GM12878 (cell line): ENCODE data around the gene TUT4. TPM values are rescaled to one million over a fixed set of nuclear protein-coding genes. Genes with fewer than 3 reads are reported as not detected.

Experiments used
- ATAC-seq: fragments of 200-7000 bp; cut with Tn5 transposase; 3 replicates; pipeline ENCODE4 v1.9.1; 2020; ENCODE audit warnings: mild to moderate bottlenecking, moderate library complexity
- BruUV-seq: library from RNA; stranded (reverse); fragments of 400-500 nt; replicated peaks from 2 replicates; lab custom pipeline; 2021; lab: Mats Ljungman, UMichigan
- CTCF ChIA-PET: fragments of 300-600 bp; sonication (Branson Sonifier 250); formaldehyde crosslinking; extraction: SDS; loops from one replicate; lab custom pipeline; 2021; ENCODE audit warnings: inconsistent platforms; lab: Yijun Ruan, JAX
- POLR2A ChIA-PET: fragments of 350-600 bp; formaldehyde crosslinking; extraction: SDS; loops from one replicate; lab custom pipeline; 2021; ENCODE audit warnings: inconsistent platforms; lab: Charles Lee
- RAD21 ChIA-PET: fragments of 300-600 bp; sonication (Branson Sonifier 250); formaldehyde crosslinking; loops from one replicate; lab custom pipeline; 2023; ENCODE audit warnings: antibody characterized with exemption; ENCODE audit not compliant: unreplicated experiment; lab: Charles Lee
- SMC1A ChIA-PET: fragments of 300-600 bp; sonication (Branson Sonifier 250); formaldehyde crosslinking; loops from one replicate; lab custom pipeline; 2023; ENCODE audit not compliant: unreplicated experiment, uncharacterized antibody; lab: Charles Lee
- DNase-seq: peaks from one replicate; pipeline ENCODE4 v3.0.0-alpha.2; 2011; ENCODE audit warnings: low read depth, low spot score
- FAIRE-seq: peaks from 3 replicates; lab custom pipeline; 2011; peaks lifted over from hg19 to GRCh38; lab: Jason Lieb, UNC
- H2AFZ ChIP-seq: 2 replicates; pipeline ENCODE4 v1.6.0; 2011; ENCODE audit warnings: low read depth, low read length, control low read depth; ENCODE audit not compliant: control insufficient read depth
- H3K27ac ChIP-seq: 2 replicates; pipeline ENCODE4 v1.5.1; 2011; ENCODE audit warnings: control low read depth; ENCODE audit not compliant: control insufficient read depth, insufficient read depth
- H3K27me3 ChIP-seq, 2 experiments: replicated peaks in 1 of 2; 2 replicates each; pipeline versions ENCODE4 v1.6.0 to v1.6.1; 2011; ENCODE audit warnings: low read length in 1 of 2; ENCODE audit not compliant: control insufficient read depth in 2 of 2, insufficient read depth in 2 of 2
- H3K36me3 ChIP-seq, 2 experiments: 2 replicates each; pipeline ENCODE4 v1.5.1; 2011; ENCODE audit warnings: low read length in 1 of 2; ENCODE audit not compliant: control insufficient read depth in 2 of 2, insufficient read depth in 2 of 2
- H3K4me1 ChIP-seq: 2 replicates; pipeline ENCODE4 v1.6.1; 2011; ENCODE audit warnings: mild to moderate bottlenecking, low read length, moderate library complexity, mixed read lengths; ENCODE audit not compliant: control insufficient read depth, insufficient read depth
- H3K4me2 ChIP-seq: 2 replicates; pipeline ENCODE4 v1.6.0; 2011; ENCODE audit warnings: control low read depth; ENCODE audit not compliant: control insufficient read depth, insufficient read depth
- H3K4me3 ChIP-seq: fragments of 200-600 bp; sonication (generic); 2 replicates; pipeline ENCODE4 v1.5.1; 2016
- H3K79me2 ChIP-seq: 2 replicates; pipeline ENCODE4 v1.6.0; 2011; ENCODE audit warnings: low read length; ENCODE audit not compliant: control insufficient read depth, insufficient read depth
- H3K9ac ChIP-seq: 2 replicates; pipeline ENCODE4 v1.8.0; 2011; ENCODE audit warnings: low read length, control low read depth, mixed read lengths; ENCODE audit not compliant: control insufficient read depth, insufficient read depth
- H3K9me3 ChIP-seq: replicated peaks from 3 replicates; pipeline ENCODE4 v1.5.1; 2011; ENCODE audit warnings: mild to moderate bottlenecking, low read length; ENCODE audit not compliant: control insufficient read depth, insufficient read depth
- H4K20me1 ChIP-seq: 2 replicates; pipeline ENCODE4 v1.6.0; 2011; ENCODE audit not compliant: control insufficient read depth, insufficient read depth
- BHLHE40 ChIP-seq, 2 experiments: fragments of 450-650 bp in 1 of 2; IDR thresholded peaks; 2 replicates each; pipeline ENCODE4 v1.6.1; 2011 to 2017; ENCODE audit warnings: low read depth in 2 of 2, borderline replicate concordance in 1 of 2, improper control_type of control experiment in 1 of 2, low read length in 1 of 2, mild to moderate bottlenecking in 1 of 2
- MEF2B ChIP-seq: fragments of 450-650 bp; IDR thresholded peaks from 2 replicates; pipeline ENCODE4 v1.6.1; 2018; ENCODE audit warnings: mild to moderate bottlenecking, moderate library complexity; ENCODE audit not compliant: partially characterized antibody, poor library complexity, severe bottlenecking
- MYB ChIP-seq: fragments of 150-350 bp; IDR thresholded peaks from 2 replicates; pipeline ENCODE4 v1.6.1; 2014; ENCODE audit warnings: mild to moderate bottlenecking, low read depth, low read length, borderline replicate concordance
- WGBS: methylation state at CpG from one replicate; pipeline ENCODE4 v1.1.6; 2016; ENCODE audit warnings: low lambda C conversion rate; ENCODE audit not compliant: insufficient replicate concordance, insufficient coverage; ENCODE audit errors: missing lambda C conversion rate; 5-methylcytosine and 5-hydroxymethylcytosine counted together
- in situ Hi-C: fragments of 300-500 bp; cut with MboI; formaldehyde crosslinking; loops from 9 replicates; pipeline ENCODE4 v1.14.3; 2018; ENCODE audit warnings: mixed read lengths
- intact Hi-C: fragments of 100-400 bp; cut with micrococcal nuclease; formaldehyde crosslinking; loops from one replicate; pipeline ENCODE4 v1.14.2; 2022; ENCODE audit not compliant: unreplicated experiment
- polyA plus RNA-seq, 11 experiments: library from polyadenylated mRNA; depleted of rRNA in 4 of 11; unstranded in 6 of 11; stranded (reverse) in 5 of 11; fragments of >200 nt; fragmentation: Nextera tagmentation in 4 of 11; fragmentation: Illumina TruSeq in 1 of 11; extraction: Ambion mirVana in 4 of 11; extraction: Trizol in 1 of 11; gene quantifications; 1 replicate in 1 of 11; 2 replicates in 10 of 11; pipeline versions ENCODE4 v1.2.1 to v1.2.3, GENCODE V29; 2011 to 2016; ENCODE audit warnings: inconsistent platforms in 2 of 11, missing spikeins in 2 of 11, low read depth in 1 of 11
- total RNA-seq, 4 experiments: library from RNA; depleted of rRNA in 3 of 4; stranded (reverse); fragments of >200 nt in 3 of 4; fragmentation: Illumina TruSeq in 1 of 4; extraction: Trizol in 1 of 4; gene quantifications; 2 replicates each; pipeline versions ENCODE4 v1.2.1 to v1.2.3, GENCODE V29; 2013 to 2021
- TF ChIP-seq, protein P1 (sequence below): fragments of 450-650 bp; conservative IDR thresholded peaks from 2 replicates; pipeline ENCODE4 v1.6.1; 2017; ENCODE audit warnings: mild to moderate bottlenecking, moderate library complexity
- TF ChIP-seq, protein P2 (sequence below): fragments of 450-650 bp; IDR thresholded peaks from 2 replicates; pipeline ENCODE4 v1.6.1; 2016; ENCODE audit warnings: mild to moderate bottlenecking, moderate library complexity, borderline replicate concordance
- TF ChIP-seq, protein P3 (sequence below): fragments of 150-350 bp; IDR thresholded peaks from 2 replicates; pipeline ENCODE4 v1.6.1; 2016; ENCODE audit warnings: low read depth, low read length

The TUT4 gene
- total and polyA plus RNA-seq, 10 of the 15 experiments (the other 5 are each of a cell fraction or from before 2014, with no cell fraction given): 9.4 to 40.7 (median 27.6) TPM

DNA sequence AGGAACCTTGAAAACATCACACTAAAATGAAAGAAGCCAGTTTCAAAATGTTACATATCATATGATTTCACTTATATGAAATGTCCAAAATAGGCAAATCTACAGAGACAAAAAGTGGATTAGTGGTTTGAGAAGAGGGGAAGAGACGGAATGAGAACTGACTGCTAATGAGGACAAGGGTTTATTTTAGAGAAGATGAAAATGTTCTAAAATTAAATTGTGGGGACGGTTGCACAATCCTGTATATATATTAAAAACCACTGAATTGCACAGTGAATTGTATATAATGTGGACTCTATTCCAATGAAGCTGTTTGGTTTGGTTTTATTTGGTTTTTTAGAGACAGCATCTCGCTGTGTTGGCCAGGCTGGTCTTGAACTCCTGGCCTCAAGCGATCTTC, 112.9 kb downstream of the TUT4 start:
- ChIA-PET POLR2A (interaction anchor here (0.7 kb wide), 1 partner anchor 14 kb away, joined by 5 read pairs; no protein-coding TSS in a partner anchor), CTCF (no interaction called here), RAD21 (no interaction called here), SMC1A (no interaction called here)
- Histone ChIP-seq H3K4me2 (no peak overlapping the region), H3K9ac (no peak overlapping the region), H3K4me3 (no peak overlapping the region), H3K27ac (no peak overlapping the region), H4K20me1 (no peaks in the 10 kb centered on the region), H3K36me3 (peaks cover 1 to 9% of the 10 kb centered on the region in 2 experiments; a peak in 2 of 4 replicates), H2AFZ (no peak overlapping the region), H3K4me1 (no peaks in the 10 kb centered on the region), H3K27me3 (no peaks in the 10 kb centered on the region), H3K9me3 (no peaks in the 10 kb centered on the region)
- no peak for DNase-seq
- BruUV-seq: no TSS peak
- no peak for ATAC-seq
- WGBS: 85% methylated on average over 4 of the region's 4 CpGs
- intact Hi-C loops (no loop called here), in situ Hi-C loops (no loop called here)
- FAIRE-seq: no peak
- TF ChIP-seq MYB: no peak
- TF ChIP-seq, protein P1, sequence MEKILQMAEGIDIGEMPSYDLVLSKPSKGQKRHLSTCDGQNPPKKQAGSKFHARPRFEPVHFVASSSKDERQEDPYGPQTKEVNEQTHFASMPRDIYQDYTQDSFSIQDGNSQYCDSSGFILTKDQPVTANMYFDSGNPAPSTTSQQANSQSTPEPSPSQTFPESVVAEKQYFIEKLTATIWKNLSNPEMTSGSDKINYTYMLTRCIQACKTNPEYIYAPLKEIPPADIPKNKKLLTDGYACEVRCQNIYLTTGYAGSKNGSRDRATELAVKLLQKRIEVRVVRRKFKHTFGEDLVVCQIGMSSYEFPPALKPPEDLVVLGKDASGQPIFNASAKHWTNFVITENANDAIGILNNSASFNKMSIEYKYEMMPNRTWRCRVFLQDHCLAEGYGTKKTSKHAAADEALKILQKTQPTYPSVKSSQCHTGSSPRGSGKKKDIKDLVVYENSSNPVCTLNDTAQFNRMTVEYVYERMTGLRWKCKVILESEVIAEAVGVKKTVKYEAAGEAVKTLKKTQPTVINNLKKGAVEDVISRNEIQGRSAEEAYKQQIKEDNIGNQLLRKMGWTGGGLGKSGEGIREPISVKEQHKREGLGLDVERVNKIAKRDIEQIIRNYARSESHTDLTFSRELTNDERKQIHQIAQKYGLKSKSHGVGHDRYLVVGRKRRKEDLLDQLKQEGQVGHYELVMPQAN: no peak
- no peak for TF ChIP-seq BHLHE40 (IDR thresholded peaks at IDR 0.05; ENCODE audit: borderline replicate concordance in 1 of 2, low read depth in 2 of 2, low read length in 1 of 2)
- TF ChIP-seq, all 136 proteins: peak for 0
- no peaks in the 10 kb centered on the region for H3K79me2 ChIP-seq

GRCh38 chr1:52436817-52437216, 116.1 kb downstream of the TUT4 start:
- intact Hi-C loops (no loop called here), in situ Hi-C loops (no loop called here)
- SMC1A ChIA-PET: no interaction called here
- Histone ChIP-seq H3K79me2 (no peaks in the 10 kb centered on the region), H4K20me1 (no peaks in the 10 kb centered on the region), H3K36me3 (peaks cover 0 to 3% of the 10 kb centered on the region in 2 experiments; a peak in 2 of 4 replicates), H3K27ac (no peak overlapping the region), H3K27me3 (no peaks in the 10 kb centered on the region), H3K4me1 (no peaks in the 10 kb centered on the region), H2AFZ (no peak overlapping the region), H3K4me3 (no peak overlapping the region), H3K9me3 (no peaks in the 10 kb centered on the region), H3K4me2 (no peak overlapping the region), H3K9ac (no peak overlapping the region)
- POLR2A ChIA-PET: no interaction called here
- CTCF ChIA-PET: no interaction called here
- BruUV-seq: no TSS peak
- RAD21 ChIA-PET: no interaction called here
- FAIRE-seq (no peak), ATAC-seq (no peak), DNase-seq (no peak)
- 97% methylated on average over 7 of the region's 7 CpGs for WGBS
- TF ChIP-seq MYB (no peak), MEF2B (no peak)
- TF ChIP-seq, protein P2, sequence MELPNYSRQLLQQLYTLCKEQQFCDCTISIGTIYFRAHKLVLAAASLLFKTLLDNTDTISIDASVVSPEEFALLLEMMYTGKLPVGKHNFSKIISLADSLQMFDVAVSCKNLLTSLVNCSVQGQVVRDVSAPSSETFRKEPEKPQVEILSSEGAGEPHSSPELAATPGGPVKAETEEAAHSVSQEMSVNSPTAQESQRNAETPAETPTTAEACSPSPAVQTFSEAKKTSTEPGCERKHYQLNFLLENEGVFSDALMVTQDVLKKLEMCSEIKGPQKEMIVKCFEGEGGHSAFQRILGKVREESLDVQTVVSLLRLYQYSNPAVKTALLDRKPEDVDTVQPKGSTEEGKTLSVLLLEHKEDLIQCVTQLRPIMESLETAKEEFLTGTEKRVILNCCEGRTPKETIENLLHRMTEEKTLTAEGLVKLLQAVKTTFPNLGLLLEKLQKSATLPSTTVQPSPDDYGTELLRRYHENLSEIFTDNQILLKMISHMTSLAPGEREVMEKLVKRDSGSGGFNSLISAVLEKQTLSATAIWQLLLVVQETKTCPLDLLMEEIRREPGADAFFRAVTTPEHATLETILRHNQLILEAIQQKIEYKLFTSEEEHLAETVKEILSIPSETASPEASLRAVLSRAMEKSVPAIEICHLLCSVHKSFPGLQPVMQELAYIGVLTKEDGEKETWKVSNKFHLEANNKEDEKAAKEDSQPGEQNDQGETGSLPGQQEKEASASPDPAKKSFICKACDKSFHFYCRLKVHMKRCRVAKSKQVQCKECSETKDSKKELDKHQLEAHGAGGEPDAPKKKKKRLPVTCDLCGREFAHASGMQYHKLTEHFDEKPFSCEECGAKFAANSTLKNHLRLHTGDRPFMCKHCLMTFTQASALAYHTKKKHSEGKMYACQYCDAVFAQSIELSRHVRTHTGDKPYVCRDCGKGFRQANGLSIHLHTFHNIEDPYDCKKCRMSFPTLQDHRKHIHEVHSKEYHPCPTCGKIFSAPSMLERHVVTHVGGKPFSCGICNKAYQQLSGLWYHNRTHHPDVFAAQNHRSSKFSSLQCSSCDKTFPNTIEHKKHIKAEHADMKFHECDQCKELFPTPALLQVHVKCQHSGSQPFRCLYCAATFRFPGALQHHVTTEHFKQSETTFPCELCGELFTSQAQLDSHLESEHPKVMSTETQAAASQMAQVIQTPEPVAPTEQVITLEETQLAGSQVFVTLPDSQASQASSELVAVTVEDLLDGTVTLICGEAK: no peak
- TF ChIP-seq, protein P3, sequence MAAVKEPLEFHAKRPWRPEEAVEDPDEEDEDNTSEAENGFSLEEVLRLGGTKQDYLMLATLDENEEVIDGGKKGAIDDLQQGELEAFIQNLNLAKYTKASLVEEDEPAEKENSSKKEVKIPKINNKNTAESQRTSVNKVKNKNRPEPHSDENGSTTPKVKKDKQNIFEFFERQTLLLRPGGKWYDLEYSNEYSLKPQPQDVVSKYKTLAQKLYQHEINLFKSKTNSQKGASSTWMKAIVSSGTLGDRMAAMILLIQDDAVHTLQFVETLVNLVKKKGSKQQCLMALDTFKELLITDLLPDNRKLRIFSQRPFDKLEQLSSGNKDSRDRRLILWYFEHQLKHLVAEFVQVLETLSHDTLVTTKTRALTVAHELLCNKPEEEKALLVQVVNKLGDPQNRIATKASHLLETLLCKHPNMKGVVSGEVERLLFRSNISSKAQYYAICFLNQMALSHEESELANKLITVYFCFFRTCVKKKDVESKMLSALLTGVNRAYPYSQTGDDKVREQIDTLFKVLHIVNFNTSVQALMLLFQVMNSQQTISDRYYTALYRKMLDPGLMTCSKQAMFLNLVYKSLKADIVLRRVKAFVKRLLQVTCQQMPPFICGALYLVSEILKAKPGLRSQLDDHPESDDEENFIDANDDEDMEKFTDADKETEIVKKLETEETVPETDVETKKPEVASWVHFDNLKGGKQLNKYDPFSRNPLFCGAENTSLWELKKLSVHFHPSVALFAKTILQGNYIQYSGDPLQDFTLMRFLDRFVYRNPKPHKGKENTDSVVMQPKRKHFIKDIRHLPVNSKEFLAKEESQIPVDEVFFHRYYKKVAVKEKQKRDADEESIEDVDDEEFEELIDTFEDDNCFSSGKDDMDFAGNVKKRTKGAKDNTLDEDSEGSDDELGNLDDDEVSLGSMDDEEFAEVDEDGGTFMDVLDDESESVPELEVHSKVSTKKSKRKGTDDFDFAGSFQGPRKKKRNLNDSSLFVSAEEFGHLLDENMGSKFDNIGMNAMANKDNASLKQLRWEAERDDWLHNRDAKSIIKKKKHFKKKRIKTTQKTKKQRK: no peak
